ENCODE data around the gene GOLT1A.

Gene GOLT1A

GRCh38 chr1:204153667-204154066 lies 60.1 kb downstream of the GOLT1A start:
- DNase-seq: no peak

GRCh38 chr1:204152310-204153044 lies 61.3 kb downstream of the GOLT1A start:
- no peak for DNase-seq

GRCh38 chr1:204151552-204152309 lies 62.1 kb downstream of the GOLT1A start, which contains the start of gene ETNK2:
TSS of gene ETNK2 (minus strand) at chr1:204152044. CDS start at chr1:204151852, 192 bp downstream.
- peak; percentile 56 for DNase-seq

GRCh38 chr1:204150702-204151551 lies 62.9 kb downstream of the GOLT1A start:
- DNase-seq: no peak

GRCh38 chr1:204149635-204150565 lies 63.9 kb downstream of the GOLT1A start:
- no peak for DNase-seq

DNA sequence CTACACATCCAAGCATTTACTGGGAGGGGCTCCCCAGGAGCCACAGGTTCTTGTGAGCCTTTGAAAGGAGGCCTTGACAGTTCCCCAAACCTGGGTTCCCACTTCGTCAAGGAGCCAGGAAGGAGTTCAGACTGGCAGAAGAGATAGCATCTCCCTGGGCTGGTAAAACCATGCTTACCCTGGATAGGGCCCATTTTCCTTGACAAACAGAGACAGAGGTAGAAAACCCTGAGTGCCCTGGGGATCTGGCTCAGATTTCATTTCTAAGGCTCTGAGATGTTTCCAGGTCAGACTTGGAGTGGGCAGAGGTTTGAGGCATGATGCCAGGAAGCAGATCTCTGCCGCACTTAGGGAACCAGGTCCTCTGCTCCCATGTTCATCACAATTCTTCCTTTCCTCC lies 64.7 kb downstream of the GOLT1A start:
- DNase-seq: no peak
